Parathyroid adenoma (tissue), 2 donors: ENCODE measurements around the gene HDAC5.
"Not testable (repeated sequence)": the region's sequence is repeated elsewhere in the genome, so short reads cannot be mapped to it uniquely, and the experiment has no call there.

ENCODE experiments used
- H2AFZ ChIP-seq: fragments of 300-600 bp; sonication (generic); one replicate; pipeline ENCODE4 v1.7.0; 2017; ENCODE audit warnings: antibody characterized with exemption, mild to moderate bottlenecking
- H3K27ac ChIP-seq: fragments of 300-600 bp; sonication (generic); one replicate; pipeline ENCODE4 v1.7.0; 2017
- H3K27me3 ChIP-seq: fragments of 300-600 bp; sonication (generic); one replicate; pipeline ENCODE4 v1.7.0; 2017; ENCODE audit warnings: low read length; ENCODE audit not compliant: control insufficient read depth, insufficient read depth
- H3K36me3 ChIP-seq: fragments of 300-600 bp; sonication (generic); one replicate; pipeline ENCODE4 v1.7.0; 2017; ENCODE audit warnings: low read length; ENCODE audit not compliant: control insufficient read depth, insufficient read depth
- H3K4me1 ChIP-seq: fragments of 300-600 bp; sonication (generic); one replicate; pipeline ENCODE4 v1.7.0; 2017; ENCODE audit warnings: control low read depth
- H3K4me2 ChIP-seq: fragments of 300-600 bp; sonication (generic); one replicate; pipeline ENCODE4 v1.7.0; 2017; ENCODE audit warnings: low read length
- H3K4me3 ChIP-seq: fragments of 300-600 bp; sonication (generic); one replicate; pipeline ENCODE4 v1.7.0; 2017; ENCODE audit warnings: low read depth, low read length
- H3K79me2 ChIP-seq: fragments of 300-600 bp; sonication (generic); one replicate; pipeline ENCODE4 v1.7.0; 2017; ENCODE audit warnings: control low read depth
- H3K9ac ChIP-seq: fragments of 300-600 bp; sonication (generic); one replicate; pipeline ENCODE4 v1.7.0; 2017; ENCODE audit warnings: mild to moderate bottlenecking
- H3K9me3 ChIP-seq: fragments of 300-600 bp; sonication (generic); one replicate; pipeline ENCODE4 v1.7.0; 2017; ENCODE audit warnings: low read length; ENCODE audit not compliant: control insufficient read depth
- CTCF ChIP-seq: fragments of 300-600 bp; sonication (generic); IDR thresholded peaks from one replicate; pipeline ENCODE4 v1.7.0; 2017; ENCODE audit warnings: antibody characterized with exemption, mild to moderate bottlenecking
- donor health status: primary hyperparathyroidism.

HDAC5 gene

GRCh38 chr17:44149750-44150329, 26.4 kb upstream of the HDAC5 start:
- Histone ChIP-seq H3K27me3 (no peaks in the 10 kb centered on the region), H3K9me3 (no peaks in the 10 kb centered on the region), H3K27ac (no peak overlapping the region), H3K36me3 (no peaks in the 10 kb centered on the region), H3K4me3 (no peak overlapping the region), H3K4me2 (no peak overlapping the region), H3K4me1 (no peaks in the 10 kb centered on the region), H2AFZ (no peak overlapping the region), H3K79me2 (no peaks in the 10 kb centered on the region), H3K9ac (no peak overlapping the region)
- no peak for TF ChIP-seq CTCF

GRCh38 chr17:44149066-44149465, 25.6 kb upstream of the HDAC5 start:
- not testable (repeated sequence) for H3K27me3 ChIP-seq, H2AFZ ChIP-seq, H3K4me1 ChIP-seq, H3K36me3 ChIP-seq, H3K4me3 ChIP-seq, H3K9me3 ChIP-seq, H3K27ac ChIP-seq, H3K4me2 ChIP-seq, H3K9ac ChIP-seq, H3K79me2 ChIP-seq

GRCh38 chr17:44147812-44148211, 24.4 kb upstream of the HDAC5 start:
- Histone ChIP-seq H3K36me3 (no peaks in the 10 kb centered on the region), H3K9ac (no peak overlapping the region), H3K4me3 (no peak overlapping the region), H2AFZ (no peak overlapping the region), H3K4me2 (no peak overlapping the region), H3K9me3 (no peaks in the 10 kb centered on the region), H3K27ac (no peak overlapping the region), H3K79me2 (no peaks in the 10 kb centered on the region), H3K27me3 (no peaks in the 10 kb centered on the region), H3K4me1 (no peaks in the 10 kb centered on the region)
- TF ChIP-seq CTCF = no peak

- Histone ChIP-seq H3K36me3 (no peaks in the 10 kb centered on the region), H2AFZ (peak overlapping the region; percentile 50), H3K4me1 (peaks cover 3% of the 10 kb centered on the region), H3K9ac (no peak overlapping the region), H3K4me3 (no peak overlapping the region), H3K27me3 (no peaks in the 10 kb centered on the region), H3K27ac (no peak overlapping the region), H3K4me2 (no peak overlapping the region), H3K9me3 (no peaks in the 10 kb centered on the region), H3K79me2 (no peaks in the 10 kb centered on the region)
- no peak for TF ChIP-seq CTCF
These were observed 23.2 kb upstream of the HDAC5 start for GRCh38 chr17:44146375-44147346.

- Histone ChIP-seq H3K36me3 (no peaks in the 10 kb centered on the region), H2AFZ (no peak overlapping the region), H3K79me2 (no peaks in the 10 kb centered on the region), H3K27ac (no peak overlapping the region), H3K4me2 (no peak overlapping the region), H3K4me3 (no peak overlapping the region), H3K27me3 (no peaks in the 10 kb centered on the region), H3K4me1 (peaks cover 6% of the 10 kb centered on the region), H3K9me3 (no peaks in the 10 kb centered on the region), H3K9ac (no peak overlapping the region)
- TF ChIP-seq CTCF = no peak
These were observed 21.7 kb upstream of the HDAC5 start for GRCh38 chr17:44144966-44145739.

- H3K4me3 ChIP-seq, H3K27ac ChIP-seq, H3K27me3 ChIP-seq, H3K36me3 ChIP-seq, H3K9me3 ChIP-seq, H3K9ac ChIP-seq, H3K4me2 ChIP-seq, H2AFZ ChIP-seq, H3K4me1 ChIP-seq, H3K79me2 ChIP-seq: not testable (repeated sequence)
These were observed 20.5 kb upstream of the HDAC5 start for GRCh38 chr17:44143921-44144320.
